Inflammatory macrophage (primary cell): Measurements from ENCODE around the gene DNAJB1.
"Not testable (repeated sequence)": the region's sequence is repeated elsewhere in the genome, so short reads cannot be mapped to it uniquely, and the experiment has no call there.

Source experiments
- DNase-seq, 2 donors: peaks; one replicate each; pipeline ENCODE4 v3.0.0-alpha.2; 2020 to 2022

Gene DNAJB1

GRCh38 chr19:14553042-14553938, 35.1 kb upstream of the DNAJB1 start:
- DNase-seq, result no peak

- DNase-seq, result not testable (repeated sequence)
These were observed 33.8 kb upstream of the DNAJB1 start for GRCh38 chr19:14552006-14552360.

- DNase-seq, result peak; percentile 63 to 64
These were observed 33.2 kb upstream of the DNAJB1 start for GRCh38 chr19:14551134-14552005.

GRCh38 chr19:14550201-14550754, 32.1 kb upstream of the DNAJB1 start:
- no peak for DNase-seq

- no peak for DNase-seq
These were observed 27.5 kb upstream of the DNAJB1 start for GRCh38 chr19:14545716-14546082.

GRCh38 chr19:14544977-14545715, 26.9 kb upstream of the DNAJB1 start:
- DNase-seq, result no peak

GRCh38 chr19:14544047-14544446, 25.9 kb upstream of the DNAJB1 start:
- DNase-seq, result no peak

- DNase-seq, result peak; percentile 39 to 65
These were observed 24.6 kb upstream of the DNAJB1 start for GRCh38 chr19:14542711-14543328.

GRCh38 chr19:14541979-14542378, 23.8 kb upstream of the DNAJB1 start:
- not testable (repeated sequence) for DNase-seq

- DNase-seq, result no peak
These were observed 22.7 kb upstream of the DNAJB1 start for GRCh38 chr19:14540741-14541525.

GRCh38 chr19:14536926-14537692, 18.9 kb upstream of the DNAJB1 start:
- no peak for DNase-seq

GRCh38 chr19:14533450-14533849, 15.3 kb upstream of the DNAJB1 start:
- DNase-seq, result no peak

- peak; percentile 14 to 34 for DNase-seq
These were observed 12.3 kb upstream of the DNAJB1 start for GRCh38 chr19:14530506-14530905.

- DNase-seq, result peak; percentile 77 to 89
These were observed 11.8 kb upstream of the DNAJB1 start for GRCh38 chr19:14530005-14530348.

GRCh38 chr19:14529254-14530004, 11.2 kb upstream of the DNAJB1 start, which contains the start of gene TECR:
TSS of gene TECR (plus strand) at chr19:14529594. CDS start at chr19:14529697, 103 bp downstream.
- peak; percentile 100 for DNase-seq

GRCh38 chr19:14528419-14529253, 10.4 kb upstream of the DNAJB1 start:
- peak in 1 of 2 donors; percentile 28 for DNase-seq

GRCh38 chr19:14526423-14526822, 8.2 kb upstream of the DNAJB1 start:
- no peak for DNase-seq

GRCh38 chr19:14525729-14526128, 7.5 kb upstream of the DNAJB1 start:
- DNase-seq, result no peak

GRCh38 chr19:14520543-14520942, 2.3 kb upstream of the DNAJB1 start:
- DNase-seq, result no peak
